GM23338 (cell line): ENCODE measurements around the gene GPSM1. TPM values are rescaled to one million over a fixed set of nuclear protein-coding genes. Genes with fewer than 3 reads are reported as not detected.

Experiments
- ATAC-seq: fragments of 200-7000 bp; cut with Tn5 transposase; 3 replicates; pipeline ENCODE4 v1.9.1; 2020
- DNase-seq: peaks from one replicate; pipeline ENCODE4 v3.0.0-alpha.2; 2015; ENCODE audit warnings: low spot score
- H2AFZ ChIP-seq: fragments of 200-600 bp; sonication (generic); 2 replicates; pipeline ENCODE4 v1.8.0; 2016; ENCODE audit warnings: antibody characterized with exemption, mild to moderate bottlenecking, moderate library complexity
- H3F3A ChIP-seq: fragments of 200-600 bp; sonication (generic); replicated peaks from 2 replicates; pipeline ENCODE4 v1.8.0; 2017; ENCODE audit warnings: antibody characterized with exemption, mixed run types, low read depth
- H3K27ac ChIP-seq: fragments of 200-600 bp; sonication (generic); 2 replicates; pipeline ENCODE4 v1.6.1; 2016; ENCODE audit warnings: low read depth
- H3K27me3 ChIP-seq: fragments of 200-600 bp; sonication (generic); 2 replicates; pipeline ENCODE4 v1.8.0; 2016; ENCODE audit warnings: mild to moderate bottlenecking, mixed run types, moderate library complexity; ENCODE audit not compliant: insufficient read depth
- H3K36me3 ChIP-seq: fragments of 200-600 bp; sonication (generic); 2 replicates; pipeline ENCODE4 v1.8.0; 2016; ENCODE audit warnings: mild to moderate bottlenecking; ENCODE audit not compliant: insufficient read depth
- H3K4me1 ChIP-seq: fragments of 200-600 bp; sonication (generic); 2 replicates; pipeline ENCODE4 v1.8.0; 2016; ENCODE audit warnings: mild to moderate bottlenecking, moderate library complexity; ENCODE audit not compliant: insufficient read depth
- H3K4me2 ChIP-seq: fragments of 200-600 bp; sonication (generic); 2 replicates; pipeline ENCODE4 v1.7.1; 2017; ENCODE audit warnings: mixed run types
- H3K4me3 ChIP-seq: fragments of 200-600 bp; sonication (generic); 2 replicates; pipeline ENCODE4 v1.6.1; 2016; ENCODE audit warnings: mixed run types
- H3K79me2 ChIP-seq: fragments of 200-600 bp; sonication (generic); replicated peaks from 2 replicates; pipeline ENCODE4 v1.8.0; 2017; ENCODE audit warnings: mild to moderate bottlenecking; ENCODE audit not compliant: insufficient read depth
- H3K9me2 ChIP-seq: fragments of 200-600 bp; sonication (generic); 2 replicates; pipeline ENCODE4 v1.8.0; 2017; ENCODE audit not compliant: insufficient read depth
- H4K20me1 ChIP-seq: fragments of 200-600 bp; sonication (generic); replicated peaks from 2 replicates; pipeline ENCODE4 v1.8.0; 2017; ENCODE audit warnings: mild to moderate bottlenecking; ENCODE audit not compliant: insufficient read depth
- H3K27ac Mint-ChIP-seq: 2 replicates; pipeline ENCODE4 v1.8.0; 2020; ENCODE audit warnings: inconsistent platforms, mild to moderate bottlenecking, moderate library complexity, mixed read lengths
- H3K27me3 Mint-ChIP-seq: 3 replicates; pipeline ENCODE4 v1.8.0; 2022; ENCODE audit warnings: low read depth, mild to moderate bottlenecking, moderate library complexity, mixed read lengths, inconsistent platforms; ENCODE audit not compliant: insufficient read depth, poor library complexity
- H3K36me3 Mint-ChIP-seq: 3 replicates; pipeline ENCODE4 v1.8.0; 2021; ENCODE audit warnings: low read depth, mild to moderate bottlenecking, inconsistent platforms, moderate library complexity, mixed read lengths
- H3K4me1 Mint-ChIP-seq: 3 replicates; pipeline ENCODE4 v1.8.0; 2020; ENCODE audit warnings: mild to moderate bottlenecking, inconsistent platforms, mixed read lengths
- H3K4me3 Mint-ChIP-seq: 3 replicates; pipeline ENCODE4 v1.8.0; 2021; ENCODE audit warnings: moderate library complexity, mild to moderate bottlenecking, inconsistent platforms, mixed read lengths
- H3K9me3 Mint-ChIP-seq: 3 replicates; pipeline ENCODE4 v1.8.0; 2020; ENCODE audit warnings: moderate library complexity, mild to moderate bottlenecking, inconsistent platforms, mixed read lengths
- CREB1 ChIP-seq: fragments of 250-450 bp; sonication (Bioruptor Pico); IDR thresholded peaks from 2 replicates; pipeline ENCODE4 v1.5.0; 2020; ENCODE audit warnings: low read depth, mild to moderate bottlenecking, moderate library complexity
- ETS1 ChIP-seq: IDR thresholded peaks from 2 replicates; pipeline ENCODE4 v1.6.1; 2016; ENCODE audit warnings: antibody characterized with exemption
- EZH2 ChIP-seq: fragments of 200-600 bp; sonication (generic); IDR thresholded peaks from one replicate; pipeline ENCODE4 v1.8.0; 2017; ENCODE audit warnings: antibody characterized with exemption, mild to moderate bottlenecking, low read depth; ENCODE audit not compliant: unreplicated experiment
- EZH2phosphoT487 ChIP-seq: fragments of 200-600 bp; sonication (generic); IDR thresholded peaks from one replicate; pipeline ENCODE4 v1.8.1; 2018; ENCODE audit warnings: antibody characterized with exemption; ENCODE audit not compliant: unreplicated experiment
- JUNB ChIP-seq: IDR thresholded peaks from one replicate; pipeline ENCODE4 v1.6.1; 2016; ENCODE audit warnings: antibody characterized with exemption; ENCODE audit not compliant: unreplicated experiment
- NANOG ChIP-seq: IDR thresholded peaks from 2 replicates; pipeline ENCODE4 v1.6.1; 2016; ENCODE audit warnings: antibody characterized with exemption, borderline replicate concordance
- POLR2AphosphoS5 ChIP-seq: IDR thresholded peaks from 2 replicates; pipeline ENCODE4 v1.6.1; 2016; ENCODE audit warnings: antibody characterized with exemption, low read depth
- STAT1 ChIP-seq: IDR thresholded peaks from one replicate; pipeline ENCODE4 v1.6.1; 2016; ENCODE audit warnings: antibody characterized with exemption; ENCODE audit not compliant: unreplicated experiment
- ZNF114 ChIP-seq: fragments of 250-450 bp; sonication (Bioruptor Pico); IDR thresholded peaks from 2 replicates; pipeline ENCODE4 v1.5.0; 2020; ENCODE audit warnings: mild to moderate bottlenecking, moderate library complexity
- polyA plus RNA-seq: library from polyadenylated mRNA; unstranded; fragments of >200 nt; fragmentation: Nextera tagmentation; extraction: Ambion mirVana; gene quantifications from 2 replicates; pipeline ENCODE4 v1.2.1, GENCODE V29; 2016
- total RNA-seq: library from RNA; depleted of rRNA; stranded (reverse); fragments of >200 nt; shearing (Covaris generic); gene quantifications from 2 replicates; pipeline ENCODE4 v1.2.3, GENCODE V29; 2014
- TF ChIP-seq, protein P1 (sequence below), 2 experiments: fragments of 200-600 bp in 1 of 2; sonication (generic) in 1 of 2; conservative IDR thresholded peaks; 2 replicates each; pipeline versions ENCODE4 v1.5.1 to v1.6.1; 2016 to 2017; ENCODE audit warnings: antibody characterized with exemption in 2 of 2, low read depth in 2 of 2, mild to moderate bottlenecking in 2 of 2, moderate library complexity in 1 of 2
- TF ChIP-seq, protein P2 (sequence below): fragments of 250-450 bp; sonication (Bioruptor Pico); IDR thresholded peaks from 2 replicates; pipeline ENCODE4 v1.5.0; 2020; ENCODE audit warnings: mild to moderate bottlenecking, moderate library complexity

The GPSM1 gene
- total and polyA plus RNA-seq, 2 experiments from 2014 or later = 4.8 to 23.2 TPM

GRCh38 chr9:136396219-136396515 lies 68.8 kb downstream of the GPSM1 start:
- Mint-ChIP-seq H3K4me1 (peaks cover 9% of the 10 kb centered on the region), H3K27me3 (peaks cover 16% of the 10 kb centered on the region), H3K4me3 (no peak overlapping the region), H3K36me3 (peaks cover 57% of the 10 kb centered on the region), H3K9me3 (no peaks in the 10 kb centered on the region), H3K27ac (no peak overlapping the region)
- Histone ChIP-seq H3K27ac (no peak overlapping the region), H3K4me3 (no peak overlapping the region), H3K27me3 (no peaks in the 10 kb centered on the region), H3K4me1 (peaks cover 3% of the 10 kb centered on the region; the same call in 1 of the 2 replicates), H3K79me2 (peaks cover 28% of the 10 kb centered on the region), H3F3A (peaks cover 11% of the 10 kb centered on the region), H4K20me1 (peaks cover 9% of the 10 kb centered on the region), H3K4me2 (no peak overlapping the region), H3K9me2 (no peaks in the 10 kb centered on the region), H3K36me3 (peaks cover 14% of the 10 kb centered on the region), H2AFZ (no peak overlapping the region)
- TF ChIP-seq NANOG (no peak), CREB1 (CRISPR knock-in tag) (no peak), EZH2 (no peak), POLR2AphosphoS5 (no peak)
- no peak for ATAC-seq
- no peak for DNase-seq

DNA sequence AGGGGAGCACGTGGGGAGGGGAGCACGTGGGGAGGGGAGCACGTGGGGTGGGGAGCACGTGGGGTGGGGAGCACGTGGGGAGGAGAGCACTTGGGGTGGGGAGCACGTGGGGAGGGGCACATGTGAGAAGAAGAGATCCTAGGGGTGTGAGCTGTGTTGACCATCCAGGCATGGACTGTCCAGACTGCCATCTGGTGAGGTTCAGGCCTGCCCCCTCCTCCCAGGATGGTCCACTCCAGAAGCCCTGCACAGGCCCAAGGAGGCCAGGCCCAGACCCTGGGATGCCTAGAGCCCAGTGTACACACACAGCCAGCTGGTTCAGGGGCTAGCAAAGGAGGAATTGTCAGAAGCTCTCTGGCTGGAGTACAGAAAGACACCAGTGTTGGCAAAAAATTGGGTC lies 70.3 kb downstream of the GPSM1 start:
- DNase-seq = no peak
- Histone ChIP-seq H3K4me3 (no peak overlapping the region), H3K36me3 (peaks cover 14% of the 10 kb centered on the region; the same call in 1 of the 2 replicates), H3F3A (peaks cover 25% of the 10 kb centered on the region), H2AFZ (no peak overlapping the region), H3K27me3 (no peaks in the 10 kb centered on the region), H3K79me2 (peaks cover 26% of the 10 kb centered on the region), H3K27ac (no peak overlapping the region), H3K4me1 (peaks cover 3% of the 10 kb centered on the region; the same call in 1 of the 2 replicates), H3K9me2 (no peaks in the 10 kb centered on the region), H3K4me2 (no peak overlapping the region), H4K20me1 (peaks cover 6% of the 10 kb centered on the region; the same call in 1 of the 2 replicates)
- H3K27me3 Mint-ChIP-seq = peaks cover 17% of the 10 kb centered on the region
- TF ChIP-seq CREB1 (CRISPR knock-in tag) = no peak
- TF ChIP-seq ZNF114 (CRISPR knock-in tag) = no peak
- TF ChIP-seq STAT1 = no peak
- TF ChIP-seq, protein P1, sequence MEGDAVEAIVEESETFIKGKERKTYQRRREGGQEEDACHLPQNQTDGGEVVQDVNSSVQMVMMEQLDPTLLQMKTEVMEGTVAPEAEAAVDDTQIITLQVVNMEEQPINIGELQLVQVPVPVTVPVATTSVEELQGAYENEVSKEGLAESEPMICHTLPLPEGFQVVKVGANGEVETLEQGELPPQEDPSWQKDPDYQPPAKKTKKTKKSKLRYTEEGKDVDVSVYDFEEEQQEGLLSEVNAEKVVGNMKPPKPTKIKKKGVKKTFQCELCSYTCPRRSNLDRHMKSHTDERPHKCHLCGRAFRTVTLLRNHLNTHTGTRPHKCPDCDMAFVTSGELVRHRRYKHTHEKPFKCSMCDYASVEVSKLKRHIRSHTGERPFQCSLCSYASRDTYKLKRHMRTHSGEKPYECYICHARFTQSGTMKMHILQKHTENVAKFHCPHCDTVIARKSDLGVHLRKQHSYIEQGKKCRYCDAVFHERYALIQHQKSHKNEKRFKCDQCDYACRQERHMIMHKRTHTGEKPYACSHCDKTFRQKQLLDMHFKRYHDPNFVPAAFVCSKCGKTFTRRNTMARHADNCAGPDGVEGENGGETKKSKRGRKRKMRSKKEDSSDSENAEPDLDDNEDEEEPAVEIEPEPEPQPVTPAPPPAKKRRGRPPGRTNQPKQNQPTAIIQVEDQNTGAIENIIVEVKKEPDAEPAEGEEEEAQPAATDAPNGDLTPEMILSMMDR (conservative IDR thresholded peaks at IDR 0.05; ENCODE audit: low read depth in 2 of 2) = no peak
- no peak for TF ChIP-seq EZH2phosphoT487
- no peak for TF ChIP-seq JUNB
- TF ChIP-seq, protein P2, sequence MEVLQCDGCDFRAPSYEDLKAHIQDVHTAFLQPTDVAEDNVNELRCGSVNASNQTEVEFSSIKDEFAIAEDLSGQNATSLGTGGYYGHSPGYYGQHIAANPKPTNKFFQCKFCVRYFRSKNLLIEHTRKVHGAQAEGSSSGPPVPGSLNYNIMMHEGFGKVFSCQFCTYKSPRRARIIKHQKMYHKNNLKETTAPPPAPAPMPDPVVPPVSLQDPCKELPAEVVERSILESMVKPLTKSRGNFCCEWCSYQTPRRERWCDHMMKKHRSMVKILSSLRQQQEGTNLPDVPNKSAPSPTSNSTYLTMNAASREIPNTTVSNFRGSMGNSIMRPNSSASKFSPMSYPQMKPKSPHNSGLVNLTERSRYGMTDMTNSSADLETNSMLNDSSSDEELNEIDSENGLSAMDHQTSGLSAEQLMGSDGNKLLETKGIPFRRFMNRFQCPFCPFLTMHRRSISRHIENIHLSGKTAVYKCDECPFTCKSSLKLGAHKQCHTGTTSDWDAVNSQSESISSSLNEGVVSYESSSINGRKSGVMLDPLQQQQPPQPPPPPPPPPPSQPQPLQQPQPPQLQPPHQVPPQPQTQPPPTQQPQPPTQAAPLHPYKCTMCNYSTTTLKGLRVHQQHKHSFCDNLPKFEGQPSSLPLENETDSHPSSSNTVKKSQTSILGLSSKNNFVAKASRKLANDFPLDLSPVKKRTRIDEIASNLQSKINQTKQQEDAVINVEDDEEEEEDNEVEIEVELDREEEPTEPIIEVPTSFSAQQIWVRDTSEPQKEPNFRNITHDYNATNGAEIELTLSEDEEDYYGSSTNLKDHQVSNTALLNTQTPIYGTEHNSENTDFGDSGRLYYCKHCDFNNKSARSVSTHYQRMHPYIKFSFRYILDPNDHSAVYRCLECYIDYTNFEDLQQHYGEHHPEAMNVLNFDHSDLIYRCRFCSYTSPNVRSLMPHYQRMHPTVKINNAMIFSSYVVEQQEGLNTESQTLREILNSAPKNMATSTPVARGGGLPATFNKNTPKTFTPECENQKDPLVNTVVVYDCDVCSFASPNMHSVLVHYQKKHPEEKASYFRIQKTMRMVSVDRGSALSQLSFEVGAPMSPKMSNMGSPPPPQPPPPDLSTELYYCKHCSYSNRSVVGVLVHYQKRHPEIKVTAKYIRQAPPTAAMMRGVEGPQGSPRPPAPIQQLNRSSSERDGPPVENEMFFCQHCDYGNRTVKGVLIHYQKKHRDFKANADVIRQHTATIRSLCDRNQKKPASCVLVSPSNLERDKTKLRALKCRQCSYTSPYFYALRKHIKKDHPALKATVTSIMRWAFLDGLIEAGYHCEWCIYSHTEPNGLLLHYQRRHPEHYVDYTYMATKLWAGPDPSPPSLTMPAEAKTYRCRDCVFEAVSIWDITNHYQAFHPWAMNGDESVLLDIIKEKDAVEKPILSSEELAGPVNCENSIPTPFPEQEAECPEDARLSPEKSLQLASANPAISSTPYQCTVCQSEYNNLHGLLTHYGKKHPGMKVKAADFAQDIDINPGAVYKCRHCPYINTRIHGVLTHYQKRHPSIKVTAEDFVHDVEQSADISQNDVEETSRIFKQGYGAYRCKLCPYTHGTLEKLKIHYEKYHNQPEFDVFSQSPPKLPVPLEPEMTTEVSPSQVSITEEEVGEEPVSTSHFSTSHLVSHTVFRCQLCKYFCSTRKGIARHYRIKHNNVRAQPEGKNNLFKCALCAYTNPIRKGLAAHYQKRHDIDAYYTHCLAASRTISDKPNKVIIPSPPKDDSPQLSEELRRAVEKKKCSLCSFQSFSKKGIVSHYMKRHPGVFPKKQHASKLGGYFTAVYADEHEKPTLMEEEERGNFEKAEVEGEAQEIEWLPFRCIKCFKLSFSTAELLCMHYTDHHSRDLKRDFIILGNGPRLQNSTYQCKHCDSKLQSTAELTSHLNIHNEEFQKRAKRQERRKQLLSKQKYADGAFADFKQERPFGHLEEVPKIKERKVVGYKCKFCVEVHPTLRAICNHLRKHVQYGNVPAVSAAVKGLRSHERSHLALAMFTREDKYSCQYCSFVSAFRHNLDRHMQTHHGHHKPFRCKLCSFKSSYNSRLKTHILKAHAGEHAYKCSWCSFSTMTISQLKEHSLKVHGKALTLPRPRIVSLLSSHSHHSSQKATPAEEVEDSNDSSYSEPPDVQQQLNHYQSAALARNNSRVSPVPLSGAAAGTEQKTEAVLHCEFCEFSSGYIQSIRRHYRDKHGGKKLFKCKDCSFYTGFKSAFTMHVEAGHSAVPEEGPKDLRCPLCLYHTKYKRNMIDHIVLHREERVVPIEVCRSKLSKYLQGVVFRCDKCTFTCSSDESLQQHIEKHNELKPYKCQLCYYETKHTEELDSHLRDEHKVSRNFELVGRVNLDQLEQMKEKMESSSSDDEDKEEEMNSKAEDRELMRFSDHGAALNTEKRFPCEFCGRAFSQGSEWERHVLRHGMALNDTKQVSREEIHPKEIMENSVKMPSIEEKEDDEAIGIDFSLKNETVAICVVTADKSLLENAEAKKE (CRISPR knock-in tag) = no peak
- TF ChIP-seq ETS1 = no peak
- H3K4me1 Mint-ChIP-seq = peaks cover 9% of the 10 kb centered on the region
- no peak for ATAC-seq
- H3K4me3 Mint-ChIP-seq = no peak overlapping the region; the same call in 2 of the 3 replicates
- H3K36me3 Mint-ChIP-seq = peaks cover 62% of the 10 kb centered on the region
- no peak overlapping the region for H3K27ac Mint-ChIP-seq
- H3K9me3 Mint-ChIP-seq = no peaks in the 10 kb centered on the region; the same call in 2 of the 3 replicates
